Stimulated activated CD8-positive, alpha-beta memory T cell treated with anti-CD3 and anti-CD28 coated beads, Interleukin-12 subunit alpha, Interleukin-12 subunit beta, amount 100 ng/mL, for 24 hours (primary cell): ENCODE measurements around the gene PBRM1.
"Not testable (repeated sequence)": the region's sequence is repeated elsewhere in the genome, so short reads cannot be mapped to it uniquely, and the experiment has no call there.

Source experiments
- DNase-seq: peaks from one replicate; pipeline ENCODE4 v3.0.0-alpha.2; 2020; ENCODE audit errors: extremely low read depth

The PBRM1 gene

DNA sequence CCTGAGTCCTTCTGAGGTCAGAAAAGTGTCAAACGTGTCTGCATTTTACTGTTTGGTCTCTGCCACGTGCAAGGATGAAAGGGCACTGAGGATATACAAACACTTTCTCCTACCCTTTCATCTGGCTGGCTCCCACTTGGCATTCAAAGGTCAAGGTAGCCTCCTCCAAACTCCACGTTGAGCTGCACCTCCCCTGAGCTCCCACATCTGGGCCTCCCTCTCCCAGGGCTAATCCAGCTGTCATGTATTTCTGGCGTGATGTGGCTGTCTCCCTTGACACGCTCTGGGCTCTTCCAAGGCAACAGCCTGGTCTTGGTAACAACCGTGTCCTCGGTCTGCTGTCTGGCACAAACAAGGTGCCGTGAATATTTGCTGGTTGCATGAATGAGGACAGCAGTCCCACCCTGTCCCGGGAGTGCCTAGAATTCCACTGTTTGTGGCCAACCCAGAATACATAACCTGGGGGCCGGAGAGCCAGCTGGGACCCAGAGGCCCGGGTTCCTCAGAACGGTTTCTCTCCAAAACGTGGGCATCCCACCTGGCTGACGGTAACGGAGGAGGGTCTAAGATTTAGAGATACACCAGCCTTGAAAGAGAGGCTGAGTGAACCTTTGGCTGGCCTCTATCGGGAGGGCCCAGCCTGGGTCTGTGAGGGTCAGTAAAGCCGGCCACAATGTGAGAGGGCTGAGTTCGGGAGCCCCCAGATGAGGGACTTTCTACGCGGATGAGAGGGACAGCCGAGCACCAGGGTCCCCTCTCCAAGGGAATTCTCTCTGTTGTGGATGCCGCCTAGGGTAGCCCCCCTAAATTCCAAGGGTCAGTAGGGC is 19.1 kb upstream of the PBRM1 start:
- no peak for DNase-seq

DNA sequence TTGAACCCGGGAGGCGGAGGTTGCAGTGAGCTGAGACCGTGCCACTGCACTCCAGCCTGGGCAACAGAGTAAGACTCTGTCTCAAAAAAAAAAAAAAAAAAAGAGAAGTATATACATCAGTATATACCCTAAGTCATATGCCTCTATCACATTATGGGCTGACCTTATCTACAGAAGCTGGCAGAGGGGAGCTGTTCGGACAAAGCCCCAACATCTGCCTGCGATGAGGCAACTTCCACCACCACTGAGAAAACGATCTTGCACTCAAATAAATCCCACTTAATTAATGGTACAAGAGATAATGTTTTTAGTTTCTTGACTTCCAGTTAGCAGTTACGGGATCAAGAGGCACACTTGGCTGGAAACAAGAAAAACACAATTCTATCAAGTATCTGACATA is 17.6 kb upstream of the PBRM1 start:
- DNase-seq, result no peak

DNA sequence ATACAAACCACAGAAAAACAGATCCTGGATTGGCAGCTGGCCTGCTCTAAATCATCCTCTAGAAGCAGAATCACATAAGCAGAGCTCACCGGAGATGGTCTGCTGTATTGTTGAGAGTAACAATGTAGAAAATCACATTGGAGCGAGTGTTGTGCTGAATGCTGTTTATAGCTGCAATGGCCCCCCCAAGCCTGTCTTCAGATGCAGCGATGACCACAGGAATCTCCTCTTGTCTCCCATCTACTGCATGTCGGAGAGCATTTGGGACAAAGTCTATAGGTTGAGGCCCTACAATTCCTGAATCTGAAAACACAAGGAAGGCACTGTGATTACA is 11.9 kb upstream of the PBRM1 start:
- DNase-seq, result no peak

DNA sequence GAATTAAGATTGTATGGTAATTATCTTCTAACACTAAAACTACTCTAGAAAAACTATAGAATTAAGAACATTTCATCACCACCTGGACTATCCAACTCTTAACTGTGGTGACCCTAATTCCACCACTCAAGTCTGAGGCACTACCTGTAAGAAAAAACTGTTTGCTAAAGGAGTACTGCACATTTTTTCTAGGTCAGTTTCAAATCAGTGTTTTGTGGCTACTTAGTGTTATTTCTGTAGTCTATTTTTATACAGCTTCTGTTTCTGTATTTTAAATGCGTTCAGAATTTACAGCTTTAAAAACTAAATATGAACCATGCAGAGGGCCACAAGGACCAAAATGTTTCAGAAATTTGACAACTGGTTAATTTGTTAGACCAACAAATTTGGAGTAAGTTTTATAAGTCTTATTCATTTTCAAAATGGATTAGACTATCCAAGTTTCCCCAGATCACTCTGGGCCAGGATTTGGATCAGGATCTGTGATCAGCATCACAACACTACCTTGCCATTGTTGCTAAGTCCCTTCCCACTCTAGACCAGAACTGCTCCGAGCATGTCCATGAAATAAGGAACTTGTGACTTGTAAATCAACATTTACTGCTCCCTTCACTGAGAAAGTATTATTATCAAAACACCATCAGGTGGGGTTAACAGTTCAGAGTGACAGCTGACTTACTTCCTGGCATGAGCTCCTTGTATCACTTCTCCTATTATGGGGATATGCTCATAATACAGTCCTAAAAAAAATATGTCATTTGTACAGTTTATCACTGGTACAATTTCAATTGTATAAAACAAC is 11.3 kb upstream of the PBRM1 start:
- DNase-seq, result no peak

DNA sequence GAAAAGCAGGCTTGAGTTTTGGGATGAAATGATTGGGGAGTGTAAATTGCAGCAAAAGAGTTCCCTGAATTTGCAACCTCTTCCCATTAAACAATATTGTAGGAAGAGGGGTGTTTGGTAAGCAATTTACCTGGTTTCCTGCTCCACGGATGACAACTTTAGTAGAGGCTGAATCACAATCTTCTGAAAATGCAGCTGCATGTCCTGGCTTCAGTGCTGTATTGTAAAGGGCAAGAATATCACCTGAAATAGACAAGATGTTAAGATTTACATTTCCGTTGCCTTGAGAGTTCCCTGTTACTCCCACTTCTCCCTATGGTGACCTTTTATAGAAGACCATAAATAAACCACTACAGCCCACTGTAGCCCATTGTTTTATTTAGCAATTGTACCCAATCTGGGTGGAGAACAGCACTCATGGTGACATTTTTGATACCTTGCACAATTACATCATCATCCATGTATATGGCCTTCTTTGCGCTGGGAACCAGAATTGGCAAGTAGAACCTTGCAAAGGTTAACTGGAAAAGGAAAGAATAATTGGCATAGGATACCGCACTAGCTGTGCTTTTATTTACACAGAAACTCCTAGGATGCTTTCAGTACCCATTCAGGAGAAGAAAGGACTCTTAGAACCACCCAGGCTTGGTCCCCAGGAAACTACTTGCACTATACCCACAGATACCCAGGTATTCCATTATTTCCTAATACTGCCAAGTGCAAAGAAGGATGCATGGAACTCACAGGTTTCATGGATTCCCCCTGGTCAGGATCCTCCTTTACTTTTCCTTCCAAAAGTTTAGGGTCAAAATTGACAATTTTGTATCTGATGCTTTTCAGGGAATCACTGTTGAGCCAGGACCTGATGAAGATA is 10.3 kb upstream of the PBRM1 start:
- DNase-seq, result no peak

DNA sequence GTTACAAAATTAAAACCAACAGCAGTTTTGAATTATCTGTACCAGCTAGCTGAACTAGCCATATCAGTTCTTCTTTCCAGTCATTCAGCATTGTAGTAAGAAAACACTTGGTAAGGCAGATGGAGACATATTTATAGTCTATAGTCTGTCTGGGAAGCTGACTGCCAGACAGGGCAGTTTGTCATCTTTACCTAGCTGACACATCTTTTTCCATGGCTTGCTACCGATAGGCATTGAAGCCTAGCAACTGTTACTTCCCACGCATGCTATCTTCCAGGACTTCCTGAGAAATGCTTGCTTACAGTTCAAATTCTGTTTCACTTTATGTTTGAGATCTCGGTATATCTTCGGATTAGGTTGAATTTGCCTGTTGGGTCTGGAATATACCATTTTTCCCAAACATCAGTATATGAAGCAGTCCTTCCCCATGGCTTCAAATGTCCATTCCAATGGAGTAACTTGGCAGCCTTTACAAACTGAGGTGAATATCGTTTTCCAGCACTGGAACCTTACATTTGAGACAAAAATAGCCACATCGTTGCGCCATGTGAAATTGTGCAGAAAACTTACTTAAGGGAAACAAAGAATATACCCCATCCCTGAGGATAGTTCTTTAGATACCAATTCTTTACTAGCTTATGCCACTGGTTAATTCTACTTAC is 8.9 kb upstream of the PBRM1 start:
- DNase-seq, result no peak

DNA sequence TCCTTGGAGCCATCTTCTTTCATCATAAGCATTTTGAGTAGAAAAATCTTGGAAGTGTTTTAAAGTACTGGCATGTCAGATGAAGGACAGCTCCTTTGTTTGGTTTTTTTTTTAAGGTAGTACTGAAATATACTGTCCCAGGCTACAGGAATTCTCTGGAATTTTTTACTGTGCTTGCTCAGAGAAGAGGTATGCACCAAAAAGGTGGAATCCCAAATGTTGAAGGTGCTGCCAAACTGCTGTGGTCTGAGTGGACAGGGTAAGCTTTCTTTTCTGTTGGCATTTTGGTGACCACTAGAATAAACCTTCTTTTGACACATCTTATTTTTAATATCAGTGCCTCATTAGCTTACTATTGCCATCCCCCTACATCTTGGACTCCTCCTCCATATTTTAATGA is 7.4 kb upstream of the PBRM1 start:
- DNase-seq, result no peak

DNA sequence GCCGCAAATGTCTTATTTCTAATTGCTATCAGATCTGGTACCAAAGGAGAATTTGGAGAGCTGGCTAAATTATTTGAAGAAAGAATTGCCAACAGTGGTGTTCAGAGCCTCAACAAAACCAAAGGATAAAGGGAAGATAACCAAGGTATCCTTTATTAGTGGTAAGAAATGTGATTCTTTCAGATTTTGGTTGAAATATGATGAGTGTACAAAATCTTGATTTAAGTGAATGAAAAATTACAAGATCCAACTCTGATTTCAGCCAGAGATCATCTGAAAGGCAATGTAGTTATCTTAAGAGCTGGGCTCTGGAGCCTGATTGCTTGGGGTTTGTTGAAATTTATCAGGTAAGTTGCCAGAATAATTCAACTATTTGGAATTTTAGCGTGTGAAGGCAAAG is 4.8 kb upstream of the PBRM1 start:
- DNase-seq, result no peak

DNA sequence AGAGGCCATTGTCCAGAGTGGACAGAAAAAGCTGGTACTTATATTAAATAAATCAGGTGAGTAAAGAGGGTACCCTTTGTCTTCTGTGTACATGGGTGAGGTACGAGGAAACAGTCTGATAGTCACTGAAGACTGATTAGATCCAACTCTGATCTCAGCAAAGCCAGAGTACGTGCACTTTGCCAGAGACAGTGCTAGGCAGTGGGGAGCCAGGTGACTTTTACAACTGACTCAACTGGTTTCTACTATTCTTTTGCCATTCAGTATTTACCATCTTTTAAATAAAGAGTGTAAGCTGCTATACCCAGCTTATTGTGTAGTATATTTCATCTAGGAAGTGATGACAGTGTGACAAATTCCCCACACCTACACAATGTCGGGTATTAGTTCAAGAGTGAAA is 3.4 kb upstream of the PBRM1 start:
- DNase-seq, result no peak

DNA sequence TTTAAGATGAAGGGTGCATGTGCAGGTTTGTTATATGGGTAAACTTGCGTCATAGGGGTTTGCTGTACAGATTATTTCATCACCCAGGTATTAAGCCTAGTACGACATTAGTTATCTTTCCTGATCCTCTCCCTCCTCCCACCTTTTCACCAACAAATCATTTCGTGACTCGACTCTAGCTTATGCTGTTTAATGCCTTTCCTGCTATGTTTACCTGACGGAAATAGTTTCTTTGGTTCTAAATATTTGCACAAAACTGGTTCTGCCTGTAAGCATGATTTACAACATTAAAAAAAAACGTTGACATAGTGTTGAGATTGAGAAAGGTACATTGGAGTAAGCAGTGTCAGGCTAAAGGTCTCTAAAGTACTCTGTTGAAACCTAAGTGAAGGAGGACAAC is 2.6 kb upstream of the PBRM1 start:
- DNase-seq, result no peak

DNA sequence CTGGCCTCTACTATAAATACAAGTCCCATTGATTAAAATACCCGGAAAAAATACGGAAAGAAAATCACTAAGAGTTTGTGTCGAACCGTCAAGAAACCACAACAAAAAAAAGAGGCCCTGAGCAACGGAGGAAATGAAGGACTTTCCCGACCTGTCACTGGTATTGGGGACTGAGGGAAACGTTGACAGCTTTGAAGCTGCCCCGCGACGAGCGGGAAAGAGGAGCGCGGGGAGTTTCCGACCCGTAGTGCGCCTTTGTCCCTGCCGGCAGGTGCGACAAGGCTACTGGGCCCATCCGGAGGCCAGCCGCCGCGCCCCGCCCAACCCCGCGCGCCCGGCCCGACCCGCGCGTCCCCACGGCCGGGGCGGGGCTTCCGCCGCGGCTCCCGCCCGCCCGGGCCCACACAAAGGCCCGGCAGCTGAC is 416 bp downstream of the PBRM1 start:
- DNase-seq, result peak; percentile 65

DNA sequence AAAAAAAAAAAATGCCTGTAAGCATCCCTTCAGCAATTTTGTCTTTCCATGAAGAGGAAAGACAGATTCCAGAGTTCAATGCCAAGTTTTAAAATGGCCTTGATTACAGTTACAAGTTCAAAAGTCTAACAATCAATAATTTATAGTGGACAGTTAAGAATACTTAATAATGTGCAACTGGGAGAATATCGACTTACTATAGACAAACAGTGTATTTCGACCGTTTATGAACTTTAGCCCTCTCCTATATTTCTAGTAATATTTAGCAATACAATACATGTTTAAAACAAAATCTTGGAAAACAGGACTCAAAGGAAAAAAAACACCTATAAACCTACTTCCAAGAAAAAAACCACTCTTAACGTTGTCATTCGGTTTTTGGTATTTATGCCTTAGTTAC is 1.5 kb downstream of the PBRM1 start:
- DNase-seq, result no peak

DNA sequence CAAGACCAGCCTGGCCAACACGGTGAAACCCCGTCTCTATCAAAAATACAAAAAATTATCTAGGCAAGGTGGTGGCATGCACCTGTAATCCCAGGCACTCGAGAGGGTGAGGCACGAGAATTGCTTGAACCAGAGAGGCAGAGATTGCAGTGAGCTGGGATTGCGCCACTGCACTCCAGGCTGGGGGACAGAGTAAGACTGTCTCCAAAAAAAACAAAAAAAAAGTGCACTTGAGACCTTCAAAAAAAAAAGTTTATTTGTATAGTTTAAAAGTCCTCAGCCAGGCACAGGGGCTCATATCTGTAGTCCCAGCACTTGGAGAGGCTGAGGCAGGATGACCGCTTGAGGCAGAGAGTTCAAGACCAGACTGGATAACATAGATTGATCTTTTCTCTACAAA is 2.1 kb downstream of the PBRM1 start:
- DNase-seq, result no peak

DNA sequence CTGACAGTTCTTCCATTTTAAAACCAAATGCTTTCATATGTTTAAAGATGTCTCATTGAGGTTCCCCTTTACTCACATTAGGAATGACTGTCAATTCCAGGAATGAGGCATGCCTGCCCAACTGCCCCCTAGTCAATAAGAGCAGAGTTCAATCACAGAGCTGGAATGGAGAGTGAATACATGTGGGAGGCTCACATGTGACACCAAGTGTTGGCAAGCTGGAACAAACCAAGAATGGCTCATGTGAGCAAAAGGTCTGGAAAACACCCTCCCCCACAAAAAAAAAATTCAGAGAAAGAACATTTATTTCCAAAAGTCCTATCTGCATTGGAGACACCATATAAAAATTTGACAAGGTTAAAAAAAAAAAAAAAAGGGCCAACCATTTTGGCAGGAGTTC is 3.7 kb downstream of the PBRM1 start:
- no peak for DNase-seq

DNA sequence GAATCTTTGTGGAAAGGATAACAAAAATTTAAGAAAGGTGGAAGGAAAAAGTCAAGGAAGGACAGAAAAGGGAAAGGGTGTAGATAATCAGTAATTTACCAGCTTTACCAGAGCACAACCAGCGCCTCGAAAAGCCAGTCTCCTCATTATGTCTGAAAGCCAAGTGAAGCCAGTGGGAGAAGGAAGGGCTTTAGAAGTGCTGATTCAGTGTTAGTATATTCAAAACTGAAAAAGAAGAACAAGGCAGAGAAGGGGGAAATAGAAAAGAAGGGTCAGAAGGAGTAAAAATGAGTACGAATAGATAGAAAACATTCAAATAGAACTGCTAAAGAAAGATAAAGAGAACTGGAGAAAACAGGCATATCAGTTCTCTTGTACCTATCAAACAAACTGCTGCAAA is 4.1 kb downstream of the PBRM1 start:
- DNase-seq, result no peak

DNA sequence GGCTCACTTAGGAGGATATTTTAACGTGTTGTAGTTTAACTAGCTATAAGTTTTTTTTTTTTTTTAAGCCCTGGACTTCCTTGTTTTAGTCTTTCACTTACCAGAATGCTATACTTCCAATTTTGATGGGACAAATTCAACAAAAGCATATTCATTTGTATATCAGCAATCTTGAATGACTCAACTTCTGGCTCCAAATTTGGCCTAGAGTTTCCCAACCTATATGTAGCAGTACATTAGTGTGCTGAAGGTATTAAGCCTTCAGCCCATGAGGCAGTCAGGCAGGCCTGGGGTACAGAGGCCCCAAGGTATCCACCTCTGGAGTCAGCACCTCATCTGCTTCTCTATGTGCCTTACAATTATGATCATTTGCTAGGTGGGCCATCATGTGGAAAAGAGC is 5.9 kb downstream of the PBRM1 start:
- no peak for DNase-seq

DNA sequence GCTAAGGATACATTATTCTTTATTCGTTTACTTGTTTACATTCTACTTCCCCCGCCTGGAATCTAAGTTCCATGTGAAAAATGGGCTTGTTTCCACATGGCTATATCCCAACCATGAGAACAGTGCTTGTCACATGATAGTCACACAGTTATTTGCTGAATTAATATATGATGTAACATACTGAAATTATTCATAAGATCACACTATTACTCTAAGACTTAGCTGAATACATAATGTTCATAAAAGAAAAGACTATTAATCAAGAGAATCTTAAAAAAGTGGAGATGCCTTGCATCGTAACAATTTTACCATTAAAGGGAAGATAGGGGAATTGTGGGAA is 6.5 kb downstream of the PBRM1 start:
- DNase-seq, result no peak

DNA sequence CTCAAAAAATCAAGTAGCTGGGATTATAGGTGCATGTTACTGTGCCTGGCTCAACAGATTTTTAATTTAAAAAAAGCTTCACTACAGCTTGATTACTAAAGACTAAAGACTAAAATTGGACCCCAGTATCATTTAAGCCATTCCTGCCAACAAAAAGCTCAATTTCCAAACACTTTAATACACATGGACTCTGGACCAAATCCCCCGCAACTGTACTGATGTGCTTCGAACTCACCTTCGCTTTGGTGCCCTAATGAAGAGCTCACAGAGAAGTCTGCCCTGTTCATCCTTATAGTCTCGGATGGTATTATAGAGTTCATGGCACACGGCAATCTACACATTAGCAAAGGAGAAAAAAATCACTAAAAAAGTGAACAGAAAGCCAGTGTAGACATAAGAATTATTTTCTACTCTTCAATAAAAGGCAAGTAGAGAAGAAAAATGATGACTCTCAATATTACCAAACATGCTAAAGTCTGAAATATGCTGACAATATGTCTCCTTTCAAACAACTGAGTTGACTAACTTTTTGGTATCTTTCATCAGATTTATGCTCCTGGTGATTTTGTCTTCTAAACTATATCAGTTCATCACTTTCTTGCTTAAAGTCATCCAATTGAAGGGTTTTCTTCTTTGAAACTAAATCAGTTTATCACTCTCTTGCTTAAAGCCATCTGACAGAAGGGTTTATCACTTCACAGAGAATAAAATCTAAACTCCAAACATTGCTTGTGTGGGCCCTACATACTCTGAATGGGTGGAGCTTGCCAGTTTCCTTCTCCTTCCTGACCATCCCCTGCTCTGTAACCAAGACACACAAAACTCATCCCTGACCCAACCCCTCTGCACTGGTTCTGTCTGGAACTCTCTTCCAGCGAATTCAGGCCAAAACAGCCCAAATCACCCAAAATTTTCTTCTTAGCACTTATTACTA is 7.2 kb downstream of the PBRM1 start:
- no peak for DNase-seq

DNA sequence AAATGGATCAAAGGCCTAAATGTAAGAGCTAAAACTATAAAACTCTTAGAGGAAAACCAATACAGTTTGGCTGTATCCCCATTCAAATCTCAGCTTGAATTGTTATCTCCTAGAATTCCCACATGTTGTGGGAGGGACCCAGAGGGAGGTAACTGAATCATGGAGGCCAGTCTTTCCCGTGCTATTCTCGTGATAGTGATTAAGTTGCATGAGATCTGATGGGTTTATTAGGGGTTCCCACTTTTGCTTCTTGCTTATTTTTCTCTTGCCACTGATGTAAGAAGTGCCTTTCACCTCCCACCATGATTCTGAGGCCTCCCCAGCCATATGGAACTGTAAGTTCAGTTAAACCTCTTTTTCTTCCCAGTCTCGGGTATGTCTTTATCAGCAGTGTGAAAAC is 9.5 kb downstream of the PBRM1 start:
- DNase-seq, result not testable (repeated sequence)

DNA sequence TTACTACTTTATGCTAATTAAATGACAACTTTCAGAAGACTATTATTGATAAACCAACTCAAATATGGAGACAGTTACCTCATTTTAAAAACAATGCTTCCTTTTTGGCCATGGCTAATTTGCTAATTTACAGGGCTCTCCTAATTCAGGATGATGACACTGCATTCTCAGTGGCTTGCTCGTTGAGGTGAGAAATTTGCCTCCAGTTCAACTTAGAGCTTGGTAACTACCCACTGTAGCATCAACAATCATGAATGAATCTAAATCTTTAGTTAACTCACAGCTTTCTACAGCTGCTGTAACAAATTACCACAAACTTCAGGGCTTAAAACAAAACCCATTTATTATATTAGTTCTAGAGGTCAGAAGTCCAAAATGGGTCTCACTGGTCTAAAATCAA is 14.0 kb downstream of the PBRM1 start:
- DNase-seq, result no peak
